ENCODE results near the gene AVP.
"Not testable (repeated sequence)": the region's sequence is repeated elsewhere in the genome, so short reads cannot be mapped to it uniquely, and the experiment has no call there.

AVP gene

GRCh38 chr20:3085571-3086072, 1.1 kb upstream of the AVP start:
- no peak for DNase-seq (ENCODE audit: extremely low read depth in 1 of 2, low read depth in 1 of 2)

DNA sequence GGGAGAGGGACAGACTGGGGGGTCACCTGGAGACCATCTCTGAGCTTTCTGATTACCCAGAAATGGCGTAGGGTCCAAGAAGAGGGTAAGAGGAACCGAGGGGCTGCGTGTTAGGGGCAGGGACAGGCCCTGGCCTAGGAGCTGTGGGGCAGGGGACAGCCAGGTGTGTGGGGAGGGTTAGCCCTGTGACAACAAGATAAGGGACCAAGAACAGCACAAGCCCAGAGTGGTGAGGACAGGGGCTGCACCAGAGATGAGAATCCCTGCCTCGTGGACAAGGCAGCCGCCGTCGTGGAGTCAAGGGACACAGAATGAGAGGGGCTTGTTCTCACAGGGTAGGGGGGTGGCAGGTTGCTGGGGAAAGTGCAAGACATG, 449 bp upstream of the AVP start:
- DNase-seq (ENCODE audit: extremely low read depth in 1 of 2, low read depth in 1 of 2): no peak

GRCh38 chr20:3082955-3083952, 1.3 kb downstream of the AVP start:
- DNase-seq (ENCODE audit: extremely low read depth in 1 of 2, low read depth in 1 of 2): no peak

GRCh38 chr20:3082306-3082951, 2.1 kb downstream of the AVP start:
- DNase-seq (ENCODE audit: extremely low read depth in 1 of 2, low read depth in 1 of 2): no peak

DNA sequence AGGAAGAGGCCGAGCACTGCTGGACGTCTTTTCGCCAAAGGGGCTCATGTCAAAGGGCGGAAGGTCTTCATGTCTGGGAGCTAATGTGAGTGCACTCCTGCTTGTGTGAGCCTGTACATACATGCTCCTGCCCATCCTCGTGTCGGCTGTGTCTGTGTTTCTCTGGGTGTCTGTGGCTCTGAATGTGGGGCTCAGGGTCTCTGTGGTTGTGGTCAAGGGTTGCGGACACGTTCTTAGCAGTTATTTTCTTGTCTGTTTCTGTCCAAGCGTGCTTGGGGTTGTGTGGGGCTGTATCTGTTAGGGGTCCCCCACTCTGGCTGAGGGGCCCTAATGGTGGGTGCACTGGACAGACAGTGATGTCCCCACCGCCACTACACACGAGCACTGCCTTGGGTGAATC, 2.9 kb downstream of the AVP start:
- DNase-seq (ENCODE audit: extremely low read depth in 1 of 2, low read depth in 1 of 2): no peak

DNA sequence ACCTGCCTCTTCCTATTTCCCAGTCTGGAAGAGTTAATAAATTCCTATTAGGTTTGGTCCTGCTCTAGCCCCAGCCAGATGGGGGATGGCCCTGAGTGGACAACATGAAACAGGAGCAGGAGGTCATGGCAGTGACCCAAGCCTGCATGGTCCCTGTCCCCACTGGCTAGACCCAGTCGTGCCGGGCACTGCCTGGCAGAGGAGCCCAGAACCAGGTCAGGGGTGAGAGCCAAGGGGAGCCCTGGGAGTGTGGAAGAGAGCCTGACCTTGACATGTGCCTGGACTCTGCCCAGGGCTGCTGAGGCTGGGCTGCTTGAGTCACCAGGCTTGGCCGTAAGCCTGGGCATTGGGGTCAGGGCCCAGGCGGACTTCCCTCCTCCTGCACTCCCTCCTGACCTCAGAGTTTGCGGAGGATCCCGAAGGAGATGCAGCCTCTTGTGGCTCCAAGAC, 3.6 kb downstream of the AVP start:
- DNase-seq (ENCODE audit: extremely low read depth in 1 of 2, low read depth in 1 of 2): no peak

- no peak for DNase-seq (ENCODE audit: extremely low read depth in 1 of 2, low read depth in 1 of 2)
Measured at GRCh38 chr20:3077618-3078134, 6.8 kb downstream of the AVP start.

DNA sequence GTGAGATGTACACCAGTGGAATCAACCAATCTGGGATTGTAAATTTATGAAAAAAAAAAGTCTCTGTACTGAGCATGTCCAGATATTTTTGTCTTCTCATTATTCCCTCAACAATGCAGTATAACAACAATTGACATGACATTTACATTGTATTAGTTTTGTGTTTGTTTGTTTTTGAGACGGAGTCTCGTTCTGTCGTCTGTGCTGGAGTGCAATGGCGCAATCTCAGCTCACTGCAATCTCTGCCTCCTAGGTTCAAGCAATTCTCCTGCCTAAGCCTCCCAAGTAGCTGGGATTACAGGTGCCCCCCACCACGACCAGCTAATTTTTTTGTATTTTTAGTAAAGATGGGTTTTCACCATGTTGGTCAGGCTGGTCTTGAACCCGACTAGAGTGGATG, 9.2 kb downstream of the AVP start:
- DNase-seq (ENCODE audit: extremely low read depth in 1 of 2, low read depth in 1 of 2): not testable (repeated sequence)

DNA sequence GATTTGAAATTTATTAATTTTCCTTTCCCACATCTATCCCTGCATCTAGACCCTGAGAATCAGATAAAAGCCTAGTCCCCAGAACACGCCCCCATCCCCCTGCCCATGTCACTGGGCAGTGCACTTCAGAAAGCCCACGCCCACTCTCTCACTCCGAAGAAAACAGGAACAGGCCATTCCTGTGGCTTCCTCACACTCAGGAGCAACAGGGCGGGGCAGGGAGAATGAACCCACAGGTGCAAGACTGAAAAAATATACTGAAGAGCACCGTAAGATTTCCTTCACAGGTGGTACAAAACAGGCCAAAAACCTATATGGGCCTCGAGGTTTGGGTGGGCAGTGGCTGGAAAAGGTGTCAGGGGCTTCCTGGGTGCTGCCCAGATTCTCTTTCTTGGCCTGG, 9.7 kb downstream of the AVP start:
- DNase-seq (ENCODE audit: extremely low read depth in 1 of 2, low read depth in 1 of 2): no peak

DNA sequence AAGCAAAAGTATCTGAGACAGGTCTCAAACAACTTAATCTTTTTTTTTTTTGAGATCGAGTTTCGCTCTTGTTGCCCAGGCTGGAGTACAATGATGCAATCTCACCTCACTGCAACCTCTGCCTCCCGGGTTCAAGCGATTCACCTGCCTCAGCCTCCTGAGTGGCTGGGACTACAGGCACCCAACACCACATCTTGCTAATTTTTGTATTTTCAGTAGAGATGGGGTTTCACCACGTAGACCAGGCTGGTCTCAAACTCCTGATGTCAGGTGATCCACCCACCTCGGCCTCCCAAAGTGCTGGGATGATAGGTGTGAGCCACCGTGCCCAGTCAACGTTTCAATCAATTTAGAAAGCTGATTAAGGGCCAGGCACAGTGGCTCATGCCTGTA, 11.3 kb downstream of the AVP start:
- DNase-seq (ENCODE audit: extremely low read depth in 1 of 2, low read depth in 1 of 2): not testable (repeated sequence)

GRCh38 chr20:3072530-3073250, 11.8 kb downstream of the AVP start:
- no peak for DNase-seq (ENCODE audit: extremely low read depth in 1 of 2, low read depth in 1 of 2)

DNA sequence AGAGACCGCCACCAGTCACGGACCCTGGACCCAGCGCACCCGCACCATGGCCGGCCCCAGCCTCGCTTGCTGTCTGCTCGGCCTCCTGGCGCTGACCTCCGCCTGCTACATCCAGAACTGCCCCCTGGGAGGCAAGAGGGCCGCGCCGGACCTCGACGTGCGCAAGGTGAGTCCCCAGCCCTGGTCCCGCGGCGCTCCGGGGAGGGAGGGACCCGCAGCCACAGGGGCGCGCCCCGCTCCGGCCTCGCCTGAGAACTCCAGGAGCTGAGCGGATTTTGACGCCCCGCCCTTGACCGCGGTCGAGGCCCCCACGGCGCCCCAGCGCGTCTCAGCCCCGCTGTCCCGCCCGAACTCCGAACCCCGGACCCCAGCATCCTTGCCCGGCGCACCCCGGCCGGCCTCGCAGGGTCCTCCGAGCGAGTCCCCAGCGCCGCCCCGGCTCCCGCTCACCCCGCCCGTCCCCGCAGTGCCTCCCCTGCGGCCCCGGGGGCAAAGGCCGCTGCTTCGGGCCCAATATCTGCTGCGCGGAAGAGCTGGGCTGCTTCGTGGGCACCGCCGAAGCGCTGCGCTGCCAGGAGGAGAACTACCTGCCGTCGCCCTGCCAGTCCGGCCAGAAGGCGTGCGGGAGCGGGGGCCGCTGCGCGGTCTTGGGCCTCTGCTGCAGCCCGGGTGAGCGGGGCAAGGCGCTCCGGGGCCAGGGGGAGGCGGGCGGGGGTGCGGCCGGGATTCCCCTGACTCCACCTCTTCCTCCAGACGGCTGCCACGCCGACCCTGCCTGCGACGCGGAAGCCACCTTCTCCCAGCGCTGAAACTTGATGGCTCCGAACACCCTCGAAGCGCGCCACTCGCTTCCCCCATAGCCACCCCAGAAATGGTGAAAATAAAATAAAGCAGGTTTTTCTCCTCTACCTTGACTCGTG, 12.7 kb downstream of the AVP start, which contains the start of gene OXT:
OXT (plus strand) TSS at position 11 of the 920 bp plus-strand sequence; CDS start at position 47, 36 bp downstream.
- DNase-seq (ENCODE audit: extremely low read depth in 1 of 2, low read depth in 1 of 2): peak in 1 of 2 donors; percentile 38

DNA sequence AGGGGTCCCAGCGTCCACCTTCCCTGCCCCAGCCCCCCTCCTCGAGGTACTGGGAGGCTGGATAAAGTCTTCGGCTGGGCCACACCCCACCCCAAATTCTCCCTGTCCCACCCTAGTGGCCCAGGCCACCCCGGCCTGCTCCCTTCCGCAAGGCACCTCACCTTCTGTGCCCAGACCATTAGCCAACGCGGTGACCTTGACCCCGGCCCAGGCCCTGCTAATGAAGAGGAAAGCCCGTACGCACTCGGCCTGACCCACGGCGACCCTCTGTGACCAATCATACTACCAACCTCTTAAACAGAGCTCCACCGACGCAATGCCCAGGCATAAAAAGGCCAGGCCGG, 13.3 kb downstream of the AVP start:
- no peak for DNase-seq (ENCODE audit: extremely low read depth in 1 of 2, low read depth in 1 of 2)

- DNase-seq (ENCODE audit: extremely low read depth in 1 of 2, low read depth in 1 of 2): no peak
Measured at GRCh38 chr20:3070725-3071124, 13.8 kb downstream of the AVP start.

DNA sequence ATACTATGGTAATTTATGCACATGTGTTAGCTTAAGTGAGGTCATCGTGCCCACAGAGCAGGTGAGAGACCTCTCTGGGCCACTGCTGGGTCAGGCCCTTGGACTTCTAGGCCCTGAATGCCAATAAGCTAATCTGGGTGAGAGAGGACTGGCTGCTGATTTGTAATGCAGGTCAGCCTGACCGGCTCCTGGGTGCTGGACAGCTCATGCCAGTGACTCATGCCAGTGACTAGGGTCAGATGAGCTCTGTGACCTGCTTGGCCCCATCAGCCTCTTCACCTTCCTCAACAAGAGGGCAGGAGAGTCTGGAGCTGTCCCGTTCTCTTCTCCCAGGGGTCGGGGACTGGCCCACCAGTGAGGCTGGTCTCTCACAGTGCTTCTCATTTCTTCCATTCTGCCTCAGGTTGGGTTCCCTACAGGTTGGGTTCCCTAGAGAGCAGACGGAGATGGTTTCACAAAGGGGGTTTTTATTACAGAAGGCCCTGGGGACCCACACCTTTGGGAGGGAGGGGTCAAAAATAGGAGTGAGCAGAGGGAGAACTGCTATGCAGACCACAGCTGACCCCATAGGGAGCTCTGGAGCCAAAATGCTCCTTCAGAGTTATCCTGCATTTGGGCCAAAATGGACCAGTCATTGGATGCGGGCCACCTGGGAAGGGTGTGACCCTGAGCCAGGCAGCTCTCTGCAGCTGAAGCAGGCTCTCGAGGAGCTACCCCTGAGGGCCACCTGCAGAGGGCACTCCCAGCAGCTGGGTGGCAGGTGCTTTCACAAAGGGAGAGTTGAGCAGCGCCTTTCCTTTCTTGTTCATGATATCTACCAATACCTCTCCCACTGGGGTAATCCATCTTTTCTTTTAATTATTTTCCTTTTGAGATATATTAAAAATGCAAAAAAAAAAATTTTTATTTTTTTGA, 15.3 kb downstream of the AVP start:
- no peak for DNase-seq (ENCODE audit: extremely low read depth in 1 of 2, low read depth in 1 of 2)

- no peak for DNase-seq (ENCODE audit: extremely low read depth in 1 of 2, low read depth in 1 of 2)
Measured at GRCh38 chr20:3068075-3068474, 16.4 kb downstream of the AVP start.

DNA sequence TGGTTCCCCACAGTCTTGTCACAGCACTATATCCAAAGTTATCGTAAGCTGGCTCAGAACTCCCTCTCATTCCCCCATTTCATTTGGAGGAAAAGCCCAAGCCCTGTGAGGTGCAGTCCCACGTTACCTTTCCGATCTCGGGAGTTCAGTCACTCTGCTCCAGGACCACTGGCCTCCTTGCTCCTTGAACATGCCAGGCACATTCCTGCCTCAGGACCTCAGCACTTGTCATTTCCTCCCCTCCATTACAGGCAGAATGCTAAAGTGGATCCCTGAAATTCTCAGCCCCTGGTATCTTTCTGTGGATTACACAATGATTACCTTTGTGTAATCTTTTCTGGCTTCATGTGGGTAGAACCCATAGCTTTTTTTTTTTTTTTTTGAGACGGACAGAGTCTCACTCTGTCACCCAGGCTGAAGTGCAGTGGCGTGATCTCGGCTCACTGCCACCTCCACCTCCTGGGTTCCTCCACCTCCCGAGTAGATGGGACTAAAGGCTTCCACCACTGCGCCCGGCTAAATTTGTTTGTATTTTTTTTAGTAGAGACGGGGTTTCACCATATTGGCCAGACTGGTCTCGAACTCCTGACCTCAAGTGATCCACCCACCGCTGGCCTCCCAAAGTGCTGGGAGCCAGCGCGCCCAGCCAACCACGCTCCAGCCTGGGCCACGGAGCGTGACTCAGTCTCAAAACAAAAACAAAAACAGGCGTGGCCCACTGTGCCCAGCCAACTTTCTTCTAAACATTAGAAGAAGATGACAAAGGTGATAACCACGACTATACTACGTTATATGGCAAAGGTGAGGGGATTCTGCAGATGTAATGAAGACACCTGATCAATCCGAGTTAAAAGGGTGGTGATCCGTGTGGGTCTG, 17.1 kb downstream of the AVP start:
- no peak for DNase-seq (ENCODE audit: extremely low read depth in 1 of 2, low read depth in 1 of 2)

GRCh38 chr20:3064119-3064518, 20.4 kb downstream of the AVP start:
- DNase-seq (ENCODE audit: extremely low read depth in 1 of 2, low read depth in 1 of 2): not testable (repeated sequence)
